ENCODE data around the gene MFAP4.

DNA sequence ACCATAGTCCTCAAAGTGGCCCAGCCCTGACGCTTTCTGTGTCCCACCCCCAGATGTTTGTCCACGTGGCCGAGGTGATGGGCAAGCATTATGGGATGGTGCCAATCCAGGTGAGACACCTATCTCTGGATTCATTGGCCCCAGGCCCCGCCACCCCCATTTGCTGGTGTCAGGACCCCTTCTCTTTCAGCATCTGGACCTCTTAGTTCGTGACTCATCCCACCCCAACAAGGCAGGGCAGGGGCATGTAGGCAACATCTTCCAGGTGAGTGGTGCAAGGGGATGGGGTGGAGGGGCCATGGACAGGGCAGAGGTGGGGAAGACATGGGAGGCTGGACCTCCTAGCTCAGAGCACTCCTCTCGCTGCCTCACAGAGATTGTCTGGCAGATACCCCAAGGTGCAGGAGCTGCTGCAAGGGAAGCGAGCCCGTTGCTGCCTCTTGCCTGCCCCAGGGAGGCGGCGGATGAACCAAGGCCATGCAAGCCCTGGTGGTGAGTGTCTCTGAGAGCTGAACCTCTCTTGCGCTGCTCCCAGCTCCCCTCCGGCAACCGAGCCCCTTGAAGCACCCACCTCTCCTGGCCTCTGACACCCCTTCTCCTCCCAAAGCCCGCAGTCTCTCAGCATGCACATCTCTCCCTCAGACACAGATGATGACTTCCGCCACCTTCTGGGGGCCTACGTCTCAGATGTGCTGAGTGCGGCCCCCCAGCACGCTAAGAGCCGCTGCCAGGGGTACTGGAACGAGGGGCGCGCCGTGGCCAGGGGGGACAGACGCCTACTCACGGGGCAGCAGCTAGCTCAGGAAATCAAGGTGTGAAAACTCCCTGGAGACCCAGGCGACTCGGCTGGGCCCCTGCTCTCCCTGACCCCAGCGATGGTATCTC, 27.6 kb upstream of the MFAP4 start:
- TF ChIP-seq CTCF (IDR thresholded peaks at IDR 0.05; ENCODE audit: low read length) (no peak), EZH2 (optimal IDR thresholded peaks at IDR 0.05; ENCODE audit: low read depth, low read length) (no peak)
